Sigmoid colon (tissue), 3 donors: ENCODE results near the gene RXRA.

Experiments
- POLR2A ChIP-seq, 2 donors: fragments of 450-650 bp; IDR thresholded peaks; one replicate each; pipeline ENCODE4 v1.6.1; 2016; ENCODE audit warnings: antibody characterized with exemption in 2 of 2, mild to moderate bottlenecking in 2 of 2, moderate library complexity in 2 of 2
- TF ChIP-seq, protein P1 (sequence below), 4 experiments: fragments of 450-650 bp in 3 of 4; fragments of 200-600 bp in 1 of 4; IDR thresholded peaks; one replicate each; pipeline ENCODE4 v1.5.1; 2016 to 2019; ENCODE audit warnings: antibody characterized with exemption in 4 of 4, mild to moderate bottlenecking in 3 of 4, moderate library complexity in 2 of 4

DNA sequence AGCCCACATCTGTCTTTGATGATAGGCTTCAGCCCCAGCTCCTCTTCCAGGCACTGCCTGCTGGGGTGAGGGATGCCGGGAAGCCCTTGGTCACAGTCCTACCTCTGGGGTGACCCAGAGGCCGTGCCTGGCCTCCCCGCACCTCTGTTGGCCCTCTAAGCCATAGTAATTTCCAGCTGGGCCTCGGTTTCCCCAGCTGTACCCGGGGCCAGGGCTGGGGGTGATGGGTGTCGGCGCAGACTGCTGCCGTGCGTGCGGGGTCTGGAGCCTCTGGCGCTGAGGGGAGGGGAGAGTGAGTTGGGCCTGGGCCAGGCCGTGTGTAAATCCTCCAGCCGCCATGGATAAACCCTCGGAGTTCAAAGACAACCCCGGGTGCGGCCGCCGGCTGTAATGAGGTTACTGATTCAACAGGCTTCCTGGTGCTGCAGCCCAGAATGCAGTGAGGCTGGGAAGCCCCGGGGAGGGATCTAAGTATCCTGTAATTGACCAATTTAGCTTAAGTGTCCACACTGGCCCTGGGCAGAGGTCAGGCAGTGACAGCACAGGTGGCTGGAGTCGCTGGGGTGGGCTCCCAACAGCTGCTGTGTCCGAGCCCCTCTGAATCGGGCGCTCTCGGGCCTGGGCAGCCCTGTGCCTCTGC is 7.1 kb downstream of the RXRA start:
- no peak for TF ChIP-seq POLR2A (IDR thresholded peaks at IDR 0.05)
- TF ChIP-seq, protein P1, sequence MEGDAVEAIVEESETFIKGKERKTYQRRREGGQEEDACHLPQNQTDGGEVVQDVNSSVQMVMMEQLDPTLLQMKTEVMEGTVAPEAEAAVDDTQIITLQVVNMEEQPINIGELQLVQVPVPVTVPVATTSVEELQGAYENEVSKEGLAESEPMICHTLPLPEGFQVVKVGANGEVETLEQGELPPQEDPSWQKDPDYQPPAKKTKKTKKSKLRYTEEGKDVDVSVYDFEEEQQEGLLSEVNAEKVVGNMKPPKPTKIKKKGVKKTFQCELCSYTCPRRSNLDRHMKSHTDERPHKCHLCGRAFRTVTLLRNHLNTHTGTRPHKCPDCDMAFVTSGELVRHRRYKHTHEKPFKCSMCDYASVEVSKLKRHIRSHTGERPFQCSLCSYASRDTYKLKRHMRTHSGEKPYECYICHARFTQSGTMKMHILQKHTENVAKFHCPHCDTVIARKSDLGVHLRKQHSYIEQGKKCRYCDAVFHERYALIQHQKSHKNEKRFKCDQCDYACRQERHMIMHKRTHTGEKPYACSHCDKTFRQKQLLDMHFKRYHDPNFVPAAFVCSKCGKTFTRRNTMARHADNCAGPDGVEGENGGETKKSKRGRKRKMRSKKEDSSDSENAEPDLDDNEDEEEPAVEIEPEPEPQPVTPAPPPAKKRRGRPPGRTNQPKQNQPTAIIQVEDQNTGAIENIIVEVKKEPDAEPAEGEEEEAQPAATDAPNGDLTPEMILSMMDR (IDR thresholded peaks at IDR 0.05) = no peak
